ENCODE results near the gene ENPP3.

Gene ENPP3

DNA sequence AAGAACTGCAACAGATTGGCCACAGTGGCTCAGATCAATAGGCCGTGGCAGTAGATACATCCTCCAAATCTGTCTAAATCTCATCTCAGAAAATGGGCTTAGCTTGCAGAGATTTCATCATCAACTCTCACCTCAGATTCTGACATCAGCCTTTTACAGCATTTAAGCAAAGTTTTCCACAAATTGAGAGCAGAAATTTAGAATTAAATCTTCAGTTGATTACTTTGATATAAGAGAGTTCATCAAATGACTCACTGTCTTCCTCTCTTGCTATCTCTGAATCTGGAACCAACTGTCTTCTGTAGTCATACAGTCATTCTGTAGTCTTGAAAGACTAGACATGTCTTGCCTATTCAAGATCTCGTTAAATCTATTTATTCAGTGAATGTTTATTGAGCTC lies 118.9 kb downstream of the ENPP3 start:
- Histone ChIP-seq H3K9me3 (ENCODE audit: control insufficient read depth in 1 of 2, low read length in 2 of 2) (no peaks in the 10 kb centered on the region), H3K27ac (ENCODE audit: low read depth, low read length) (no peak overlapping the region), H3K4me1 (ENCODE audit: control insufficient read depth in 1 of 2, insufficient read depth in 2 of 2, low read length in 2 of 2) (no peaks in the 10 kb centered on the region), H3K4me3 (ENCODE audit: low read depth in 1 of 2, low read length in 2 of 2) (no peak overlapping the region), H3K9ac (ENCODE audit: low read depth in 1 of 2, low read length in 2 of 2) (no peak overlapping the region), H3K36me3 (ENCODE audit: control insufficient read depth in 1 of 2, insufficient read depth in 2 of 2, low read length in 2 of 2) (no peaks in the 10 kb centered on the region), H3K27me3 (ENCODE audit: control insufficient read depth in 1 of 2, insufficient read depth in 2 of 2, low read length in 2 of 2) (no peaks in the 10 kb centered on the region)

GRCh38 chr6:131758920-131759319 lies 121.8 kb downstream of the ENPP3 start:
- Histone ChIP-seq H3K27me3 (ENCODE audit: control insufficient read depth in 1 of 2, insufficient read depth in 2 of 2, low read length in 2 of 2) (no peaks in the 10 kb centered on the region), H3K4me1 (ENCODE audit: control insufficient read depth in 1 of 2, insufficient read depth in 2 of 2, low read length in 2 of 2) (no peaks in the 10 kb centered on the region), H3K27ac (ENCODE audit: low read depth, low read length) (no peak overlapping the region), H3K9me3 (ENCODE audit: control insufficient read depth in 1 of 2, low read length in 2 of 2) (no peaks in the 10 kb centered on the region), H3K36me3 (ENCODE audit: control insufficient read depth in 1 of 2, insufficient read depth in 2 of 2, low read length in 2 of 2) (no peaks in the 10 kb centered on the region), H3K4me3 (ENCODE audit: low read depth in 1 of 2, low read length in 2 of 2) (no peak overlapping the region), H3K9ac (ENCODE audit: low read depth in 1 of 2, low read length in 2 of 2) (no peak overlapping the region)

GRCh38 chr6:131761060-131761761 lies 124.1 kb downstream of the ENPP3 start:
- Histone ChIP-seq H3K4me1 (ENCODE audit: control insufficient read depth in 1 of 2, insufficient read depth in 2 of 2, low read length in 2 of 2) (no peaks in the 10 kb centered on the region), H3K9ac (ENCODE audit: low read depth in 1 of 2, low read length in 2 of 2) (no peak overlapping the region), H3K4me3 (ENCODE audit: low read depth in 1 of 2, low read length in 2 of 2) (no peak overlapping the region), H3K27me3 (ENCODE audit: control insufficient read depth in 1 of 2, insufficient read depth in 2 of 2, low read length in 2 of 2) (no peaks in the 10 kb centered on the region), H3K27ac (ENCODE audit: low read depth, low read length) (no peak overlapping the region), H3K36me3 (ENCODE audit: control insufficient read depth in 1 of 2, insufficient read depth in 2 of 2, low read length in 2 of 2) (no peaks in the 10 kb centered on the region), H3K9me3 (ENCODE audit: control insufficient read depth in 1 of 2, low read length in 2 of 2) (no peaks in the 10 kb centered on the region)

DNA sequence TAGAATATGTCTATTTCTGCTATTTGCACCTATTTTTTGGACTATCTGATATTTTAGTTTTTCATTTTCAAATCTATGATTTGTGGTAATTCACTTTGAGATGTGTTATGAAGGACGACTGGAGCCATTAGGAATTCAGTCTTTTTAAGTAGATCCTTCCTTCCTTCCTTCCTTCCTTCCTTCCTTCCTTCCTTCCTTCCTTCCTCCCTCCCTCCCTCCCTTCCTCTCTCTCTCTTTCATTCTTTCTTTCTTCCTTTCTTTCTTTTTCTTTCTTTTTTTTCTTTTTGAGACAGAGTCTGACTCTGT lies 124.6 kb downstream of the ENPP3 start:
- Histone ChIP-seq H3K4me3 (ENCODE audit: low read depth in 1 of 2, low read length in 2 of 2) (no peak overlapping the region), H3K36me3 (ENCODE audit: control insufficient read depth in 1 of 2, insufficient read depth in 2 of 2, low read length in 2 of 2) (no peaks in the 10 kb centered on the region), H3K9ac (ENCODE audit: low read depth in 1 of 2, low read length in 2 of 2) (no peak overlapping the region), H3K4me1 (ENCODE audit: control insufficient read depth in 1 of 2, insufficient read depth in 2 of 2, low read length in 2 of 2) (no peaks in the 10 kb centered on the region), H3K27ac (ENCODE audit: low read depth, low read length) (no peak overlapping the region), H3K9me3 (ENCODE audit: control insufficient read depth in 1 of 2, low read length in 2 of 2) (no peaks in the 10 kb centered on the region), H3K27me3 (ENCODE audit: control insufficient read depth in 1 of 2, insufficient read depth in 2 of 2, low read length in 2 of 2) (no peaks in the 10 kb centered on the region)

DNA sequence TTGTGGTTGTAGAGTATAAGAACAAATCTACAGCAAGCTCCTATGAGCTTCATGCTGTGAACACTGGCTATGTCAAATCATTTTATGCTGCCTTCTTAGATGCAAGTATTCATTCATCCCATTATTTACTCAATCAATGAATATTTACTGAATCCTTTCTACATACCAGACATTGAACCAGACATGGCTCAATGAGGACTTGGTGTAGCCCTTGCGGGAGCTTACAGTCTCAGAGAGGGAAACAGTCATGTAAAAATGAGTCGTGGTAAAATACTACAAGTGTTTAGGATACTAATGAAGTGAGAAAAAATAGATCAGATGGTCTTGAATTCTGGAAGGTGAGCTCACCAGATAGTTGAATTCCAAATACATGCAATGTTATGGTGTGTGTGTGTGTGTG lies 125.9 kb downstream of the ENPP3 start:
- no peaks in the 10 kb centered on the region for H3K27me3 ChIP-seq (ENCODE audit: control insufficient read depth in 1 of 2, insufficient read depth in 2 of 2, low read length in 2 of 2)
- no peaks in the 10 kb centered on the region for H3K9me3 ChIP-seq (ENCODE audit: control insufficient read depth in 1 of 2, low read length in 2 of 2)
- H3K4me1 ChIP-seq (ENCODE audit: control insufficient read depth in 1 of 2, insufficient read depth in 2 of 2, low read length in 2 of 2), result no peaks in the 10 kb centered on the region
- no peaks in the 10 kb centered on the region for H3K36me3 ChIP-seq (ENCODE audit: control insufficient read depth in 1 of 2, insufficient read depth in 2 of 2, low read length in 2 of 2)
- H3K27ac ChIP-seq (ENCODE audit: low read depth, low read length), result no peak overlapping the region
- no peak overlapping the region for H3K9ac ChIP-seq (ENCODE audit: low read depth in 1 of 2, low read length in 2 of 2)
- no peak overlapping the region for H3K4me3 ChIP-seq (ENCODE audit: low read depth in 1 of 2, low read length in 2 of 2)

DNA sequence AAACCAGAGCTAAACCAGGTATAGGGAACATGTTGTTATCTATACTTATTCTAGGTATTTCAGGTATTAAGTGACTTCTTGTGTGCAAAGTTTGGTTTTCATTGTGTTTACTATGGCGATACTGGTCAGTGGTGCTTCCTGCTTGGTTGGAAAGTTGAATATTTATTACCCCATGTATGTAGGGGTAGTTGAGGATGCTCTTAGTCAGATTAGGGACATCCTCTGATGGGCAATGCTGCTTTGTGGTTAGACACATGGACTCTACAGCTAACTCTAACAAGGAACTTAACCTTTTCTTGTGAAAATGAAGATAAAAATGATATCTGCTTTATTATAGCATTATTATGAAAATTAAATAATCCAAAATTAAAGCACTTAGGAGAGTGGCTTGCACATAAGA lies 126.6 kb downstream of the ENPP3 start:
- Histone ChIP-seq H3K27ac (ENCODE audit: low read depth, low read length) (no peak overlapping the region), H3K27me3 (ENCODE audit: control insufficient read depth in 1 of 2, insufficient read depth in 2 of 2, low read length in 2 of 2) (no peaks in the 10 kb centered on the region), H3K4me1 (ENCODE audit: control insufficient read depth in 1 of 2, insufficient read depth in 2 of 2, low read length in 2 of 2) (no peaks in the 10 kb centered on the region), H3K9me3 (ENCODE audit: control insufficient read depth in 1 of 2, low read length in 2 of 2) (no peaks in the 10 kb centered on the region), H3K36me3 (ENCODE audit: control insufficient read depth in 1 of 2, insufficient read depth in 2 of 2, low read length in 2 of 2) (no peaks in the 10 kb centered on the region), H3K4me3 (ENCODE audit: low read depth in 1 of 2, low read length in 2 of 2) (no peak overlapping the region), H3K9ac (ENCODE audit: low read depth in 1 of 2, low read length in 2 of 2) (no peak overlapping the region)

DNA sequence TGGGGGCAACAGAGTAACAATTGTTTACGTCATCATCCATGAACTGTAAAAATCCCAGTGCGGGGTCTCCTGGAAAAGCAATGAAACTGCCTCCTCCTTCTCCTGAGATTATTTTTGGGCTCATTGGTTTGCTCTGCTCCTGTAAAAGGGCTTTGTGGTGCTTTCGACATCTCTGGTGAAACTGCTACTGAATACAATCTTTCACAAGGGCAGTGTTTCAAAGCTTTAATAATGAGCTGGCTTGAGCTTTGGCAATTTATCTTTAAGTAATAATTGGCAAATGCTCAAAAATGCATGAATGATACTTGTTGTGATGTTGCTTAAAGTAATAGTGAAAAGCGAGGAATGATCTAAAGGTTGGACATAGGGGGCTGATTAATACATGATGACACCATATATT lies 127.2 kb downstream of the ENPP3 start:
- H3K27ac ChIP-seq (ENCODE audit: low read depth, low read length), result no peak overlapping the region
- H3K36me3 ChIP-seq (ENCODE audit: control insufficient read depth in 1 of 2, insufficient read depth in 2 of 2, low read length in 2 of 2), result no peaks in the 10 kb centered on the region
- H3K9ac ChIP-seq (ENCODE audit: low read depth in 1 of 2, low read length in 2 of 2), result no peak overlapping the region
- no peaks in the 10 kb centered on the region for H3K9me3 ChIP-seq (ENCODE audit: control insufficient read depth in 1 of 2, low read length in 2 of 2)
- H3K4me1 ChIP-seq (ENCODE audit: control insufficient read depth in 1 of 2, insufficient read depth in 2 of 2, low read length in 2 of 2), result no peaks in the 10 kb centered on the region
- H3K27me3 ChIP-seq (ENCODE audit: control insufficient read depth in 1 of 2, insufficient read depth in 2 of 2, low read length in 2 of 2), result no peaks in the 10 kb centered on the region
- H3K4me3 ChIP-seq (ENCODE audit: low read depth in 1 of 2, low read length in 2 of 2), result no peak overlapping the region

DNA sequence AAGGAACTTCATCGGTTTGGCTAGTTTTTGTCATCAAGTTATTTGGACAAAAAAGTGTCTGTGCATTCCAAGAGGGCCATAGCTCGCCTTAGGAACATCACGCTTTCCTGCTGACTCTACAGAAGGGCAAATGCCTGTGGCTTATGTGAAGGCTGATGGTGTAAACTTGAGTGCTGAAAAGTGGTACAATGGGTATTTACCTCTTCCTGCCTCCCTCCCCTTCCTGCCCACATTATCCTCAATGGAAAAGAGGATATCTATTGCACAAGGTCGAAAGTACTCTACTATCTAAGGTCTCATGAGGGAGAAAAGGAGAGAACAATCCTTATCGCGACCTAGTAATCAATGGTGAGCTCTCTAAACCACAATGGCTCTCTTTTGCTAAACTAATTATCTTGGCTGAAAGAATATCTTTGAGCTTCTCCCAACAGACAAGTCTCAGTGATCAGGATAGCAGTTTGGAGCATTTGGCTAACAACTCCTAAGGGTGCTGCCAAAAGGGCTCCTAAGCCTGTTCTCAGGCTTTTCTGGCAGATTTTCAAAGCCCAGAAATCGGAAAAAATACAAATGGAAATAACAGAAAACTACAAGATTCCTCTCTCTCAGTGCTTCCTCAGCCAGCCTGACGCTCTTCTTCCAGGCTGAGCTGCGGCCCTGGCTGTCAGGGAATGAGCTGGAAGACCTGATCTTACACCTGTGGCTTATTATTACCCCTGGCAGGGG lies 128.1 kb downstream of the ENPP3 start:
- Histone ChIP-seq H3K36me3 (ENCODE audit: control insufficient read depth in 1 of 2, insufficient read depth in 2 of 2, low read length in 2 of 2) (no peaks in the 10 kb centered on the region), H3K27ac (ENCODE audit: low read depth, low read length) (no peak overlapping the region), H3K9me3 (ENCODE audit: control insufficient read depth in 1 of 2, low read length in 2 of 2) (no peaks in the 10 kb centered on the region), H3K9ac (ENCODE audit: low read depth in 1 of 2, low read length in 2 of 2) (no peak overlapping the region), H3K4me1 (ENCODE audit: control insufficient read depth in 1 of 2, insufficient read depth in 2 of 2, low read length in 2 of 2) (no peaks in the 10 kb centered on the region), H3K27me3 (ENCODE audit: control insufficient read depth in 1 of 2, insufficient read depth in 2 of 2, low read length in 2 of 2) (no peaks in the 10 kb centered on the region), H3K4me3 (ENCODE audit: low read depth in 1 of 2, low read length in 2 of 2) (no peak overlapping the region)

GRCh38 chr6:131765804-131766135 lies 128.7 kb downstream of the ENPP3 start:
- no peak overlapping the region for H3K9ac ChIP-seq (ENCODE audit: low read depth in 1 of 2, low read length in 2 of 2)
- no peaks in the 10 kb centered on the region for H3K9me3 ChIP-seq (ENCODE audit: control insufficient read depth in 1 of 2, low read length in 2 of 2)
- H3K27me3 ChIP-seq (ENCODE audit: control insufficient read depth in 1 of 2, insufficient read depth in 2 of 2, low read length in 2 of 2), result no peaks in the 10 kb centered on the region
- H3K4me3 ChIP-seq (ENCODE audit: low read depth in 1 of 2, low read length in 2 of 2), result no peak overlapping the region
- no peaks in the 10 kb centered on the region for H3K4me1 ChIP-seq (ENCODE audit: control insufficient read depth in 1 of 2, insufficient read depth in 2 of 2, low read length in 2 of 2)
- no peaks in the 10 kb centered on the region for H3K36me3 ChIP-seq (ENCODE audit: control insufficient read depth in 1 of 2, insufficient read depth in 2 of 2, low read length in 2 of 2)
- no peak overlapping the region for H3K27ac ChIP-seq (ENCODE audit: low read depth, low read length)

DNA sequence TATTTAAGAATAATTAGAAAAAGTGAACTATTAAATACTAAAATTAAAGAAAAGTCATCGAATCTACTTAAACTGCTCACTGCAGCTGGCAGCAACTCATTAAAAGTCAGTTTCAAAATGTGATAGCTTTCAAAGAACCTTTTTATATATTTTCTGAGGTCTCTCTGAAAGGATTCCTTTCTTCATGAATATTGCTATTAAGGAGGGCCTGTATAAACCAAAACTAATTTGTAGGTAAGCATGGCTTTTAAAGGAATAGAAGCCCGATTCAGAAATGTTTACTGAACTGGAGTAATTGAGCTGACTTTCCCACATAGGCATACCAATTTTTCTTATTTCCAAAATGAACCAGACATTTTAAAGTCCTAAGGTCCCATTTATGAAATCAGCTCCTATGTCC lies 129.5 kb downstream of the ENPP3 start:
- Histone ChIP-seq H3K9me3 (ENCODE audit: control insufficient read depth in 1 of 2, low read length in 2 of 2) (no peaks in the 10 kb centered on the region), H3K27ac (ENCODE audit: low read depth, low read length) (no peak overlapping the region), H3K4me3 (ENCODE audit: low read depth in 1 of 2, low read length in 2 of 2) (no peak overlapping the region), H3K4me1 (ENCODE audit: control insufficient read depth in 1 of 2, insufficient read depth in 2 of 2, low read length in 2 of 2) (no peaks in the 10 kb centered on the region), H3K27me3 (ENCODE audit: control insufficient read depth in 1 of 2, insufficient read depth in 2 of 2, low read length in 2 of 2) (no peaks in the 10 kb centered on the region), H3K9ac (ENCODE audit: low read depth in 1 of 2, low read length in 2 of 2) (no peak overlapping the region), H3K36me3 (ENCODE audit: control insufficient read depth in 1 of 2, insufficient read depth in 2 of 2, low read length in 2 of 2) (no peaks in the 10 kb centered on the region)

Data from duodenal mucosa (tissue), 2 donors.